K562 (cell line): ENCODE data around the gene STAT4. TPM values are rescaled to one million over a fixed set of nuclear protein-coding genes. Genes with fewer than 3 reads are reported as not detected.

ENCODE experiments used
- ATAC-seq: fragments of 200-7000 bp; cut with Tn5 transposase; 3 replicates; pipeline ENCODE4 v1.9.1; 2020; ENCODE audit warnings: moderate library complexity
- BruUV-seq: library from RNA; stranded (reverse); fragments of 400-500 nt; replicated peaks from 2 replicates; lab custom pipeline; 2021; lab: Mats Ljungman, UMichigan
- CTCF ChIA-PET: fragments of 300-600 bp; formaldehyde crosslinking; extraction: SDS; loops from one replicate; lab custom pipeline; 2021; ENCODE audit warnings: low intra/inter-chr PET ratio; lab: Yijun Ruan, JAX
- POLR2A ChIA-PET: fragments of 300-600, 350-650 bp; sonication (Branson Sonifier 250); formaldehyde crosslinking; extraction: SDS; loops from one replicate; lab custom pipeline; 2021; ENCODE audit warnings: antibody characterized with exemption, inconsistent platforms; lab: Yijun Ruan, JAX
- DNase-seq, 4 experiments: peaks; one replicate each; pipeline versions ENCODE4 v3.0.0 to v3.0.0-alpha.2; 2011 to 2018; ENCODE audit warnings: low spot score in 3 of 4, mixed read lengths in 3 of 4; ENCODE audit errors: extremely low read depth in 1 of 4
- FAIRE-seq: peaks from 2 replicates; lab custom pipeline; 2011; peaks lifted over from hg19 to GRCh38; lab: Jason Lieb, UNC
- H2AFZ ChIP-seq: 2 replicates; pipeline ENCODE4 v1.6.0; 2011; ENCODE audit warnings: low read depth, low read length, control low read depth, inconsistent platforms
- H3K27ac ChIP-seq: fragments of 200-600 bp; 3 replicates; pipeline ENCODE4 v1.8.0; 2011; ENCODE audit warnings: low read depth, mild to moderate bottlenecking, control low read depth, inconsistent platforms, low read length, moderate library complexity, mixed read lengths; ENCODE audit errors: extremely low read depth
- H3K27me3 ChIP-seq, 2 experiments: fragments of 300-600 bp in 1 of 2; 2 replicates in 1 of 2; 3 replicates in 1 of 2; pipeline versions ENCODE4 v1.6.0 to v1.8.0; 2011; ENCODE audit warnings: inconsistent platforms in 2 of 2, low read length in 2 of 2, mild to moderate bottlenecking in 1 of 2, mixed read lengths in 1 of 2, moderate library complexity in 1 of 2; ENCODE audit not compliant: control insufficient read depth in 2 of 2, insufficient read depth in 2 of 2
- H3K36me3 ChIP-seq: fragments of 300-600 bp; 3 replicates; pipeline ENCODE4 v1.8.0; 2011; ENCODE audit warnings: mild to moderate bottlenecking, low read length, inconsistent platforms; ENCODE audit not compliant: control insufficient read depth, insufficient read depth
- H3K4me1 ChIP-seq, 2 experiments: fragments of 200-600 bp in 1 of 2; replicated peaks in 1 of 2; 2 replicates in 1 of 2; 3 replicates in 1 of 2; pipeline versions ENCODE4 v1.5.1 to v1.8.0; 2011; ENCODE audit warnings: inconsistent platforms in 2 of 2, low read length in 2 of 2, mild to moderate bottlenecking in 1 of 2, mixed read lengths in 1 of 2, moderate library complexity in 1 of 2; ENCODE audit not compliant: control insufficient read depth in 2 of 2, insufficient read depth in 2 of 2
- H3K4me2 ChIP-seq: 2 replicates; pipeline ENCODE4 v1.6.1; 2011; ENCODE audit warnings: low read length, control low read depth, inconsistent platforms, mixed read lengths; ENCODE audit not compliant: insufficient read depth
- H3K4me3 ChIP-seq: fragments of 200-600 bp; sonication (generic), shearing (Covaris generic); 2 replicates; pipeline ENCODE4 v1.5.1; 2016; ENCODE audit warnings: control low read depth, inconsistent platforms
- H3K79me2 ChIP-seq: fragments of 200-600 bp; 3 replicates; pipeline ENCODE4 v1.8.0; 2011; ENCODE audit warnings: low read length, inconsistent platforms; ENCODE audit not compliant: control insufficient read depth, insufficient read depth
- H3K9ac ChIP-seq, 2 experiments: 2 replicates each; pipeline versions ENCODE4 v1.6.0 to v1.6.1; 2011; ENCODE audit warnings: low read depth in 2 of 2, low read length in 2 of 2, control low read depth in 1 of 2, inconsistent platforms in 1 of 2, mild to moderate bottlenecking in 1 of 2, mixed read lengths in 1 of 2; ENCODE audit not compliant: insufficient read depth in 1 of 2
- H3K9me1 ChIP-seq: one replicate; pipeline ENCODE4 v1.6.0; 2011; ENCODE audit warnings: inconsistent platforms, mild to moderate bottlenecking, low read length, moderate library complexity; ENCODE audit not compliant: control insufficient read depth, insufficient read depth
- H3K9me3 ChIP-seq: replicated peaks from 2 replicates; pipeline ENCODE4 v1.5.1; 2011; ENCODE audit warnings: low read depth, low read length, inconsistent platforms; ENCODE audit not compliant: control insufficient read depth, insufficient read depth
- H4K20me1 ChIP-seq: replicated peaks from 2 replicates; pipeline ENCODE4 v1.6.1; 2011; ENCODE audit warnings: low read length, inconsistent platforms, mixed read lengths; ENCODE audit not compliant: control insufficient read depth, insufficient read depth
- CCAR2 ChIP-seq: fragments of 200-400 bp; formaldehyde crosslinking; IDR thresholded peaks from 2 replicates; pipeline ENCODE4 v1.6.1; 2017; ENCODE audit warnings: mild to moderate bottlenecking, low read depth, low read length
- JUNB ChIP-seq: fragments of 450-650 bp; formaldehyde crosslinking; conservative IDR thresholded peaks from 2 replicates; pipeline ENCODE4 v1.4.0; 2020; ENCODE audit warnings: mild to moderate bottlenecking
- MTA3 ChIP-seq: fragments of 450-650 bp; formaldehyde crosslinking; IDR thresholded peaks from 2 replicates; pipeline ENCODE4 v1.6.1; 2017; ENCODE audit warnings: mild to moderate bottlenecking, borderline replicate concordance
- RFX7 ChIP-seq: fragments of 250-450 bp; sonication (Bioruptor Pico); IDR thresholded peaks from 2 replicates; pipeline ENCODE4 v1.5.1; 2021; ENCODE audit warnings: mild to moderate bottlenecking
- ZNF436 ChIP-seq: fragments of 250-450, 450-650 bp; sonication (Bioruptor Pico); formaldehyde crosslinking; IDR thresholded peaks from 2 replicates; pipeline ENCODE4 v1.7.0; 2020; ENCODE audit warnings: mild to moderate bottlenecking
- ZNF764 ChIP-seq: fragments of 250-450 bp; sonication (Bioruptor Pico); IDR thresholded peaks from 2 replicates; pipeline ENCODE4 v1.4.0; 2020; ENCODE audit warnings: low read depth, mild to moderate bottlenecking, moderate library complexity
- WGBS: fragments of 100-300 bp; shearing (Covaris generic); methylation state at CpG from one replicate; pipeline ENCODE4 v1.1.6; 2016; ENCODE audit warnings: low coverage, mixed read lengths; ENCODE audit not compliant: insufficient coverage; ENCODE audit errors: missing lambda C conversion rate; 5-methylcytosine and 5-hydroxymethylcytosine counted together
- in situ Hi-C: fragments of 300-500 bp; cut with MboI; formaldehyde crosslinking; loops from 4 replicates; pipeline ENCODE4 v1.15.0; 2018; ENCODE audit warnings: inconsistent platforms, mixed read lengths
- intact Hi-C: fragments of 100-400 bp; cut with micrococcal nuclease; formaldehyde crosslinking; loops from 2 replicates; pipeline ENCODE4 v1.14.2; 2022
- polyA plus RNA-seq, 8 experiments: library from polyadenylated mRNA; depleted of rRNA in 4 of 8; stranded (reverse) in 5 of 8; unstranded in 3 of 8; fragments of >200 nt; fragmentation: Nextera tagmentation in 2 of 8; fragmentation: Illumina TruSeq in 1 of 8; extraction: Ambion mirVana in 2 of 8; extraction: Trizol in 1 of 8; gene quantifications; 2 replicates each; pipeline versions ENCODE4 v1.2.1 to v1.2.3, GENCODE V29; 2011 to 2014; ENCODE audit warnings: inconsistent platforms in 1 of 8, missing spikeins in 1 of 8
- total RNA-seq, 7 experiments: library from RNA; depleted of rRNA in 6 of 7; stranded (reverse); fragments of >200 nt in 6 of 7; fragmentation: Illumina TruSeq in 2 of 7; extraction: Trizol in 2 of 7; gene quantifications; 2 replicates each; pipeline versions ENCODE4 v1.2.1 to v1.2.3, GENCODE V29; 2011 to 2021; ENCODE audit warnings: low replicate concordance in 1 of 7
- TF ChIP-seq, protein P1 (sequence below): sonication (generic); formaldehyde crosslinking; IDR thresholded peaks from 2 replicates; pipeline ENCODE4 v1.8.0; 2022; ENCODE audit warnings: missing genetic modification reagents, mild to moderate bottlenecking, borderline replicate concordance

STAT4 gene
- total and polyA plus RNA-seq, 9 of the 15 experiments (the other 6 are each of a cell fraction or from before 2014, with no cell fraction given), result 0.01 to 0.06 (median 0.03) TPM; not detected in 6

DNA sequence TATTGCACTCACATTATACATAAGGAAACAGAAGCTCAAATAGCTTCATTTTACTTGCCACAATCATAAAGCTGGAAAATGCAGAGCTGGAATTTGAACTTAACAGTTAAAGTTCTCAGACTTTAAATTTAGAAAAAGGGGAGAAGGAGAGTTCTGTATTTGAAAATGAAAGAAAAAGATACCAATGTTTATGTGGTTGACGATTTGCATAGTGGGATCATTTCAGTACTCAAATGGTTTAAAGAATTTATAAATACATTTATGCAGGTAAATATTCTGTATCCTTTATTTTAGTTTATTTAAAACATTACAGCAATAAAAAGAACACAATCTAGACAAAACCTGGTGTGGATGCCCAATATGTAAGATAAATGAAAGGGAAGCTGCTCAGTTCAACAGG is 25.5 kb upstream of the STAT4 start:
- H2AFZ ChIP-seq, result no peak overlapping the region
- CTCF ChIA-PET, result no interaction called here
- WGBS, result 0% methylated on average over 1 of the region's 1 CpG
- H3K9me1 ChIP-seq, result no peaks in the 10 kb centered on the region
- in situ Hi-C loops, result no loop called here
- no peaks in the 10 kb centered on the region for H3K4me1 ChIP-seq
- ATAC-seq, result no peak
- no peaks in the 10 kb centered on the region for H3K36me3 ChIP-seq
- intact Hi-C loops, result no loop called here
- no peak overlapping the region for H3K4me3 ChIP-seq
- no peaks in the 10 kb centered on the region for H3K79me2 ChIP-seq
- H3K9ac ChIP-seq, result no peak overlapping the region
- no peak overlapping the region for H3K27ac ChIP-seq
- H4K20me1 ChIP-seq, result no peaks in the 10 kb centered on the region
- no peak for FAIRE-seq
- POLR2A ChIA-PET, result no interaction called here
- TF ChIP-seq RFX7 (CRISPR knock-in tag), result no peak
- no peak for TF ChIP-seq JUNB (CRISPR knock-in tag)
- TF ChIP-seq MTA3, result no peak
- TF ChIP-seq CCAR2, result no peak
- TF ChIP-seq ZNF436 (CRISPR knock-in tag), result no peak
- no peak for TF ChIP-seq ZNF764 (CRISPR knock-in tag)
- TF ChIP-seq, protein P1, sequence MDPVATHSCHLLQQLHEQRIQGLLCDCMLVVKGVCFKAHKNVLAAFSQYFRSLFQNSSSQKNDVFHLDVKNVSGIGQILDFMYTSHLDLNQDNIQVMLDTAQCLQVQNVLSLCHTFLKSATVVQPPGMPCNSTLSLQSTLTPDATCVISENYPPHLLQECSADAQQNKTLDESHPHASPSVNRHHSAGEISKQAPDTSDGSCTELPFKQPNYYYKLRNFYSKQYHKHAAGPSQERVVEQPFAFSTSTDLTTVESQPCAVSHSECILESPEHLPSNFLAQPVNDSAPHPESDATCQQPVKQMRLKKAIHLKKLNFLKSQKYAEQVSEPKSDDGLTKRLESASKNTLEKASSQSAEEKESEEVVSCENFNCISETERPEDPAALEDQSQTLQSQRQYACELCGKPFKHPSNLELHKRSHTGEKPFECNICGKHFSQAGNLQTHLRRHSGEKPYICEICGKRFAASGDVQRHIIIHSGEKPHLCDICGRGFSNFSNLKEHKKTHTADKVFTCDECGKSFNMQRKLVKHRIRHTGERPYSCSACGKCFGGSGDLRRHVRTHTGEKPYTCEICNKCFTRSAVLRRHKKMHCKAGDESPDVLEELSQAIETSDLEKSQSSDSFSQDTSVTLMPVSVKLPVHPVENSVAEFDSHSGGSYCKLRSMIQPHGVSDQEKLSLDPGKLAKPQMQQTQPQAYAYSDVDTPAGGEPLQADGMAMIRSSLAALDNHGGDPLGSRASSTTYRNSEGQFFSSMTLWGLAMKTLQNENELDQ (CRISPR knock-in tag), result no peak
- no peaks in the 10 kb centered on the region for H3K9me3 ChIP-seq
- no peak overlapping the region for H3K4me2 ChIP-seq
- no peaks in the 10 kb centered on the region for H3K27me3 ChIP-seq
- BruUV-seq, result no TSS peak
- no peak for DNase-seq
